Osteoblast (primary cell): ENCODE data around the gene CAPN12. TPM values are rescaled to one million over a fixed set of nuclear protein-coding genes. Genes with fewer than 3 reads are reported as not detected.
A peak's percentile ranks its signal among the peaks of the same experiment; 100 is the strongest.

ENCODE experiments used
- DNase-seq: peaks from one replicate; pipeline ENCODE4 v3.0.0; 2011; ENCODE audit warnings: low spot score, mixed read lengths; ENCODE audit not compliant: insufficient read length; ENCODE audit errors: missing footprints
- H2AFZ ChIP-seq: 2 replicates; pipeline ENCODE4 v1.6.0; 2011; ENCODE audit warnings: mild to moderate bottlenecking, low read length
- H3K27ac ChIP-seq: 2 replicates; pipeline ENCODE4 v1.5.1; 2011; ENCODE audit warnings: mild to moderate bottlenecking, low read depth, low read length, moderate library complexity
- H3K27me3 ChIP-seq: 2 replicates; pipeline ENCODE4 v1.6.0; 2012; ENCODE audit warnings: mild to moderate bottlenecking, control low read depth, inconsistent platforms, low read length, moderate library complexity; ENCODE audit not compliant: insufficient read depth
- H3K36me3 ChIP-seq: 2 replicates; pipeline ENCODE4 v1.5.1; 2011; ENCODE audit warnings: mild to moderate bottlenecking, low read length, control low read depth, moderate library complexity; ENCODE audit not compliant: insufficient read depth
- H3K4me1 ChIP-seq: 2 replicates; pipeline ENCODE4 v1.5.1; 2011; ENCODE audit warnings: mild to moderate bottlenecking, low read length, control low read depth, moderate library complexity; ENCODE audit not compliant: insufficient read depth
- H3K4me2 ChIP-seq: 2 replicates; pipeline ENCODE4 v1.6.0; 2011; ENCODE audit warnings: mild to moderate bottlenecking, low read length; ENCODE audit not compliant: insufficient read depth
- H3K4me3 ChIP-seq: fragments of 200-600 bp; sonication (generic); 3 replicates; pipeline ENCODE4 v1.5.1; 2012; ENCODE audit warnings: mild to moderate bottlenecking, low read length, inconsistent platforms; ENCODE audit not compliant: insufficient read depth
- H3K79me2 ChIP-seq: 2 replicates; pipeline ENCODE4 v1.6.0; 2012; ENCODE audit warnings: mild to moderate bottlenecking, low read length, control low read depth, inconsistent platforms; ENCODE audit not compliant: insufficient read depth
- H3K9me3 ChIP-seq: 2 replicates; pipeline ENCODE4 v1.5.1; 2011; ENCODE audit warnings: low read depth, low read length, control low read depth
- H4K20me1 ChIP-seq: 2 replicates; pipeline ENCODE4 v1.6.0; 2012; ENCODE audit warnings: mild to moderate bottlenecking, low read length, control low read depth; ENCODE audit not compliant: insufficient read depth
- CTCF ChIP-seq: IDR thresholded peaks from 2 replicates; pipeline ENCODE4 v1.5.1; 2011; ENCODE audit warnings: mild to moderate bottlenecking, low read depth, low read length, moderate library complexity; ENCODE audit errors: extremely low read depth
- total RNA-seq: library from RNA; depleted of rRNA; stranded (reverse); fragments of >200 nt; gene quantifications from 2 replicates; pipeline ENCODE4 v1.2.3, GENCODE V29; 2012

The CAPN12 gene
- total RNA-seq, 1 donor, result not detected

GRCh38 chr19:38693380-38694223 lies 50.7 kb downstream of the CAPN12 start:
- peaks cover 37% of the 10 kb centered on the region for H3K4me1 ChIP-seq
- peaks cover 99% of the 10 kb centered on the region for H3K79me2 ChIP-seq
- peak overlapping the region; percentile 15 for H3K4me3 ChIP-seq
- H3K9me3 ChIP-seq, result no peaks in the 10 kb centered on the region
- no peaks in the 10 kb centered on the region for H3K27me3 ChIP-seq
- no peak for TF ChIP-seq CTCF
- peak; percentile 95 for DNase-seq
- peaks cover 41% of the 10 kb centered on the region for H4K20me1 ChIP-seq
- peak overlapping the region; percentile 43 for H3K4me2 ChIP-seq
- H3K27ac ChIP-seq, result peak overlapping the region; percentile 81
- H2AFZ ChIP-seq, result no peak overlapping the region
- H3K36me3 ChIP-seq, result peaks cover 52% of the 10 kb centered on the region

GRCh38 chr19:38692458-38693379 lies 51.6 kb downstream of the CAPN12 start:
- DNase-seq, result peak; percentile 57
- no peak overlapping the region for H2AFZ ChIP-seq
- H3K4me1 ChIP-seq, result peaks cover 43% of the 10 kb centered on the region
- H3K9me3 ChIP-seq, result no peaks in the 10 kb centered on the region
- H3K4me3 ChIP-seq, result no peak overlapping the region
- H4K20me1 ChIP-seq, result peaks cover 32% of the 10 kb centered on the region
- H3K27me3 ChIP-seq, result no peaks in the 10 kb centered on the region
- peak overlapping the region; percentile 53 for H3K4me2 ChIP-seq
- no peak for TF ChIP-seq CTCF
- peaks cover 99% of the 10 kb centered on the region for H3K79me2 ChIP-seq
- peaks cover 49% of the 10 kb centered on the region for H3K36me3 ChIP-seq
- peak overlapping the region; percentile 81 for H3K27ac ChIP-seq

GRCh38 chr19:38691938-38692457 lies 52.3 kb downstream of the CAPN12 start:
- H2AFZ ChIP-seq, result no peak overlapping the region
- no peak for TF ChIP-seq CTCF
- H3K4me1 ChIP-seq, result peaks cover 43% of the 10 kb centered on the region
- H3K36me3 ChIP-seq, result peaks cover 43% of the 10 kb centered on the region
- H3K9me3 ChIP-seq, result no peaks in the 10 kb centered on the region
- no peaks in the 10 kb centered on the region for H3K27me3 ChIP-seq
- H3K4me2 ChIP-seq, result peak overlapping the region; percentile 53
- peak overlapping the region; percentile 81 for H3K27ac ChIP-seq
- H3K4me3 ChIP-seq, result no peak overlapping the region
- peak; percentile 83 for DNase-seq
- H3K79me2 ChIP-seq, result peaks cover 99% of the 10 kb centered on the region
- H4K20me1 ChIP-seq, result peaks cover 25% of the 10 kb centered on the region
